SK-N-SH (cell line): ENCODE results near the gene PDCL2. TPM values are rescaled to one million over a fixed set of nuclear protein-coding genes. Genes with fewer than 3 reads are reported as not detected.

ENCODE experiments used
- CTCF ChIA-PET: fragments of 300-600, 350-600 bp; formaldehyde crosslinking; extraction: SDS; loops from one replicate; lab custom pipeline; 2021; lab: Yijun Ruan, JAX
- POLR2A ChIA-PET: fragments of 350-600 bp; sonication (Branson Sonifier 250); formaldehyde crosslinking; extraction: SDS; loops from one replicate; lab custom pipeline; 2020; ENCODE audit warnings: antibody characterized with exemption, inconsistent platforms; lab: Yijun Ruan, JAX
- DNase-seq: peaks from one replicate; pipeline ENCODE4 v3.0.0; 2012
- H2AFZ ChIP-seq: fragments of 200-600 bp; sonication (generic); 2 replicates; pipeline ENCODE4 v1.8.1; 2016; ENCODE audit warnings: antibody characterized with exemption, mild to moderate bottlenecking, low read depth
- H3F3A ChIP-seq: fragments of 200-600 bp; sonication (generic); replicated peaks from 2 replicates; pipeline ENCODE3; 2016; ENCODE audit warnings: antibody characterized with exemption, mild to moderate bottlenecking; ENCODE audit not compliant: insufficient read depth
- H3K27ac ChIP-seq, 2 experiments: fragments of 200-500 bp in 1 of 2; fragments of 200-600 bp in 1 of 2; sonication (Bioruptor generic) in 1 of 2; sonication (generic), shearing (Covaris generic) in 1 of 2; 2 replicates each; pipeline versions ENCODE4 v1.5.1 to v1.6.1; 2014 to 2016; ENCODE audit warnings: low read depth in 2 of 2, inconsistent platforms in 1 of 2, low read length in 1 of 2, mild to moderate bottlenecking in 1 of 2, mixed read lengths in 1 of 2
- H3K27me3 ChIP-seq: fragments of 200-600 bp; sonication (generic), shearing (Covaris generic); 2 replicates; pipeline ENCODE4 v1.6.1; 2016; ENCODE audit warnings: mixed run types; ENCODE audit not compliant: insufficient read depth
- H3K36me3 ChIP-seq, 2 experiments: fragments of 200-500 bp in 1 of 2; fragments of 200-600 bp in 1 of 2; sonication (Bioruptor generic) in 1 of 2; sonication (generic) in 1 of 2; replicated peaks in 1 of 2; 2 replicates each; pipeline versions ENCODE3 to v1.5.1; 2014 to 2016; ENCODE audit warnings: low read length in 1 of 2, mild to moderate bottlenecking in 1 of 2; ENCODE audit not compliant: insufficient read depth in 2 of 2, control insufficient read depth in 1 of 2
- H3K4me1 ChIP-seq, 2 experiments: fragments of 200-500 bp in 1 of 2; fragments of 200-600 bp in 1 of 2; sonication (Bioruptor generic) in 1 of 2; sonication (generic), shearing (Covaris generic) in 1 of 2; 2 replicates each; pipeline versions ENCODE4 v1.5.1 to v1.6.1; 2014 to 2016; ENCODE audit warnings: low read depth in 1 of 2, low read length in 1 of 2, mixed run types in 1 of 2; ENCODE audit not compliant: insufficient read depth in 2 of 2, control insufficient read depth in 1 of 2
- H3K4me2 ChIP-seq: fragments of 200-600 bp; sonication (generic), shearing (Covaris generic); 2 replicates; pipeline ENCODE4 v1.6.1; 2017; ENCODE audit warnings: mixed run types
- H3K4me3 ChIP-seq, 2 experiments: fragments of 200-500 bp in 1 of 2; fragments of 200-600 bp in 1 of 2; sonication (Bioruptor generic) in 1 of 2; sonication (generic), shearing (Covaris generic) in 1 of 2; 2 replicates each; pipeline versions ENCODE4 v1.5.1 to v1.8.1; 2014 to 2016; ENCODE audit warnings: low read depth in 2 of 2, inconsistent platforms in 1 of 2, low read length in 1 of 2, mild to moderate bottlenecking in 1 of 2, mixed read lengths in 1 of 2, moderate library complexity in 1 of 2
- H3K79me2 ChIP-seq: fragments of 200-600 bp; sonication (generic); 2 replicates; pipeline ENCODE4 v1.8.1; 2017; ENCODE audit warnings: mild to moderate bottlenecking; ENCODE audit not compliant: insufficient read depth
- H3K9ac ChIP-seq: fragments of 200-600 bp; sonication (generic); 2 replicates; pipeline ENCODE4 v1.6.1; 2017; ENCODE audit warnings: mixed run types
- H3K9me2 ChIP-seq: fragments of 200-600 bp; sonication (generic); 2 replicates; pipeline ENCODE4 v1.6.1; 2017; ENCODE audit warnings: mixed run types
- H3K9me3 ChIP-seq: fragments of 200-600 bp; sonication (generic); 2 replicates; pipeline ENCODE4 v1.6.1; 2017; ENCODE audit warnings: mixed run types, mild to moderate bottlenecking, moderate library complexity
- H4K20me1 ChIP-seq: fragments of 200-600 bp; sonication (generic); 2 replicates; pipeline ENCODE4 v1.6.1; 2017; ENCODE audit warnings: mild to moderate bottlenecking, mixed run types; ENCODE audit not compliant: insufficient read depth
- CHD2 ChIP-seq: fragments of 150-350 bp; IDR thresholded peaks from 2 replicates; pipeline ENCODE4 v1.6.1; 2018; ENCODE audit warnings: low read length; ENCODE audit not compliant: partially characterized antibody
- EZH2phosphoT487 ChIP-seq: fragments of 200-600 bp; sonication (generic); IDR thresholded peaks from 2 replicates; pipeline ENCODE4 v1.6.1; 2017; ENCODE audit warnings: low read depth, mixed run types, mild to moderate bottlenecking, antibody characterized with exemption, moderate library complexity, borderline replicate concordance
- FOXJ3 ChIP-seq: sonication (generic); formaldehyde crosslinking; IDR thresholded peaks from 2 replicates; pipeline ENCODE4 v1.5.1; 2020; ENCODE audit warnings: mild to moderate bottlenecking, missing genetic modification reagents
- FOXM1 ChIP-seq: IDR thresholded peaks from 2 replicates; pipeline ENCODE4 v1.4.0; 2012; ENCODE audit warnings: low read depth, mild to moderate bottlenecking
- GATA2 ChIP-seq: sonication (generic); formaldehyde crosslinking; IDR thresholded peaks from 2 replicates; pipeline ENCODE4 v1.5.0; 2020; ENCODE audit warnings: mild to moderate bottlenecking, missing genetic modification reagents
- JUND ChIP-seq: IDR thresholded peaks from 2 replicates; pipeline ENCODE4 v1.4.0; 2012
- MXI1 ChIP-seq: IDR thresholded peaks from 2 replicates; pipeline ENCODE4 v1.6.1; 2012; ENCODE audit warnings: mild to moderate bottlenecking, low read depth, low read length, improper control_type of control experiment
- NRF1 ChIP-seq: IDR thresholded peaks from 2 replicates; pipeline ENCODE4 v1.6.1; 2012; ENCODE audit warnings: low read depth, mild to moderate bottlenecking, low read length
- POLR2AphosphoS5 ChIP-seq: IDR thresholded peaks from 2 replicates; pipeline ENCODE4 v1.6.1; 2012; ENCODE audit warnings: low read depth, low read length
- RAD21 ChIP-seq: IDR thresholded peaks from 2 replicates; pipeline ENCODE4 v1.6.1; 2012; ENCODE audit warnings: mild to moderate bottlenecking, low read length
- RCOR1 ChIP-seq: fragments of 150-350 bp; IDR thresholded peaks from 2 replicates; pipeline ENCODE4 v1.6.1; 2017; ENCODE audit warnings: antibody characterized with exemption, low read length
- RFX5 ChIP-seq: IDR thresholded peaks from 2 replicates; pipeline ENCODE4 v1.6.1; 2012; ENCODE audit warnings: mild to moderate bottlenecking, improper control_type of control experiment, low read length
- RXRA ChIP-seq: IDR thresholded peaks from 2 replicates; pipeline ENCODE4 v1.4.0; 2012; ENCODE audit warnings: low read depth, mild to moderate bottlenecking, borderline replicate concordance
- SIN3A ChIP-seq: IDR thresholded peaks from 2 replicates; pipeline ENCODE4 v1.6.1; 2012; ENCODE audit warnings: low read depth, mild to moderate bottlenecking, low read length, moderate library complexity, borderline replicate concordance
- WGBS: methylation state at CpG from one replicate; pipeline ENCODE4 v1.1.6; 2017; ENCODE audit warnings: low lambda C conversion rate; 5-methylcytosine and 5-hydroxymethylcytosine counted together
- polyA plus RNA-seq, 3 experiments: library from polyadenylated mRNA; depleted of rRNA; stranded (reverse); fragments of >200 nt; gene quantifications; 2 replicates each; pipeline ENCODE4 v1.2.3, GENCODE V29; 2012
- TF ChIP-seq, protein P1 (sequence below): fragments of 150-350 bp; IDR thresholded peaks from 2 replicates; pipeline ENCODE4 v1.6.1; 2017; ENCODE audit warnings: antibody characterized with exemption, low read length, low read depth, borderline replicate concordance
- TF ChIP-seq, protein P2 (sequence below): IDR thresholded peaks from 2 replicates; pipeline ENCODE4; 2012
- TF ChIP-seq, protein P3 (sequence below): IDR thresholded peaks from 2 replicates; pipeline ENCODE4 v1.4.0; 2012; ENCODE audit warnings: low read depth, borderline replicate concordance
- TF ChIP-seq, protein P4 (sequence below): IDR thresholded peaks from 2 replicates; pipeline ENCODE4 v1.4.0; 2012; ENCODE audit warnings: low read depth

Gene PDCL2
- polyA plus RNA-seq, 1 of the 3 experiments (the other 2 are of a cell fraction) = not detected

DNA sequence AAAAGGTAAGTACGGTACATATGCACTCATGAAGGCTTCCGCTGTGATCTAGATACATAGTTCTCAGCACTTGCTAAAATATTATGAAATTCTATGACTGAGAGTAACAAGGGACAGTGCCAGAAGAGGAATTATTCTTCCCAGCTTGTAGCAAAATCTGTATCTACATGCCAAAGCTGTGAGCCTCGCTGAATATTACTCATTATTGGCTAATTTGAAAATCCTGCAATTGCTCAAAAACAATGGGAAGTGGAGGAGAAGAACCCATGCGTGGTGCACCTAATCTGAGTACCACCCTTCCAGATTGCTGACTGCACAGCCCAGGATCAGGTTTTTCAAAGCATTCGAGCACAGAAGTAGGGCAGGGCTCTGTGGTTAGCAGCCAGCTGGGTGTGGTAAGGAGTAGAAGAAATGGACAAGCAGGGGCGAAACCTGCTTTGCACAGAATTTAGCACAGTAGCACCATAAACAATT lies 17.4 kb upstream of the PDCL2 start:
- no peak overlapping the region for H3K9ac ChIP-seq
- H4K20me1 ChIP-seq = no peaks in the 10 kb centered on the region
- no peak overlapping the region for H3K27ac ChIP-seq
- no peaks in the 10 kb centered on the region for H3K9me3 ChIP-seq
- no peaks in the 10 kb centered on the region for H3F3A ChIP-seq
- no peak overlapping the region; a peak in 1 of 4 replicates for H3K4me3 ChIP-seq
- H3K9me2 ChIP-seq = no peaks in the 10 kb centered on the region
- DNase-seq = no peak
- ChIA-PET CTCF (no interaction called here), POLR2A (no interaction called here)
- no peaks in the 10 kb centered on the region for H3K36me3 ChIP-seq
- H3K27me3 ChIP-seq = no peaks in the 10 kb centered on the region
- 78% methylated on average over 6 of the region's 6 CpGs for WGBS
- no peaks in the 10 kb centered on the region; a peak in 1 of 4 replicates for H3K4me1 ChIP-seq
- H3K4me2 ChIP-seq = no peak overlapping the region; the same call in 1 of the 2 replicates
- H3K79me2 ChIP-seq = no peaks in the 10 kb centered on the region
- TF ChIP-seq, protein P1, sequence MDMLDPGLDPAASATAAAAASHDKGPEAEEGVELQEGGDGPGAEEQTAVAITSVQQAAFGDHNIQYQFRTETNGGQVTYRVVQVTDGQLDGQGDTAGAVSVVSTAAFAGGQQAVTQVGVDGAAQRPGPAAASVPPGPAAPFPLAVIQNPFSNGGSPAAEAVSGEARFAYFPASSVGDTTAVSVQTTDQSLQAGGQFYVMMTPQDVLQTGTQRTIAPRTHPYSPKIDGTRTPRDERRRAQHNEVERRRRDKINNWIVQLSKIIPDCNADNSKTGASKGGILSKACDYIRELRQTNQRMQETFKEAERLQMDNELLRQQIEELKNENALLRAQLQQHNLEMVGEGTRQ = no peak
- TF ChIP-seq RXRA (no peak), RCOR1 (no peak), EZH2phosphoT487 (no peak), NRF1 (no peak), JUND (no peak), FOXJ3 (CRISPR knock-in tag) (no peak), RFX5 (no peak), SIN3A (no peak), CHD2 (no peak), POLR2AphosphoS5 (no peak)
- TF ChIP-seq, protein P2, sequence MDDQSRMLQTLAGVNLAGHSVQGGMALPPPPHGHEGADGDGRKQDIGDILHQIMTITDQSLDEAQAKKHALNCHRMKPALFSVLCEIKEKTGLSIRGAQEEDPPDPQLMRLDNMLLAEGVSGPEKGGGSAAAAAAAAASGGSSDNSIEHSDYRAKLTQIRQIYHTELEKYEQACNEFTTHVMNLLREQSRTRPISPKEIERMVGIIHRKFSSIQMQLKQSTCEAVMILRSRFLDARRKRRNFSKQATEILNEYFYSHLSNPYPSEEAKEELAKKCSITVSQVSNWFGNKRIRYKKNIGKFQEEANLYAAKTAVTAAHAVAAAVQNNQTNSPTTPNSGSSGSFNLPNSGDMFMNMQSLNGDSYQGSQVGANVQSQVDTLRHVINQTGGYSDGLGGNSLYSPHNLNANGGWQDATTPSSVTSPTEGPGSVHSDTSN = no peak
- TF ChIP-seq, protein P3, sequence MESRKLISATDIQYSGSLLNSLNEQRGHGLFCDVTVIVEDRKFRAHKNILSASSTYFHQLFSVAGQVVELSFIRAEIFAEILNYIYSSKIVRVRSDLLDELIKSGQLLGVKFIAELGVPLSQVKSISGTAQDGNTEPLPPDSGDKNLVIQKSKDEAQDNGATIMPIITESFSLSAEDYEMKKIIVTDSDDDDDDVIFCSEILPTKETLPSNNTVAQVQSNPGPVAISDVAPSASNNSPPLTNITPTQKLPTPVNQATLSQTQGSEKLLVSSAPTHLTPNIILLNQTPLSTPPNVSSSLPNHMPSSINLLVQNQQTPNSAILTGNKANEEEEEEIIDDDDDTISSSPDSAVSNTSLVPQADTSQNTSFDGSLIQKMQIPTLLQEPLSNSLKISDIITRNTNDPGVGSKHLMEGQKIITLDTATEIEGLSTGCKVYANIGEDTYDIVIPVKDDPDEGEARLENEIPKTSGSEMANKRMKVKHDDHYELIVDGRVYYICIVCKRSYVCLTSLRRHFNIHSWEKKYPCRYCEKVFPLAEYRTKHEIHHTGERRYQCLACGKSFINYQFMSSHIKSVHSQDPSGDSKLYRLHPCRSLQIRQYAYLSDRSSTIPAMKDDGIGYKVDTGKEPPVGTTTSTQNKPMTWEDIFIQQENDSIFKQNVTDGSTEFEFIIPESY = no peak
- TF ChIP-seq, protein P4, sequence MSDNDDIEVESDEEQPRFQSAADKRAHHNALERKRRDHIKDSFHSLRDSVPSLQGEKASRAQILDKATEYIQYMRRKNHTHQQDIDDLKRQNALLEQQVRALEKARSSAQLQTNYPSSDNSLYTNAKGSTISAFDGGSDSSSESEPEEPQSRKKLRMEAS = no peak
- H2AFZ ChIP-seq = no peak overlapping the region; the same call in 1 of the 2 replicates

DNA sequence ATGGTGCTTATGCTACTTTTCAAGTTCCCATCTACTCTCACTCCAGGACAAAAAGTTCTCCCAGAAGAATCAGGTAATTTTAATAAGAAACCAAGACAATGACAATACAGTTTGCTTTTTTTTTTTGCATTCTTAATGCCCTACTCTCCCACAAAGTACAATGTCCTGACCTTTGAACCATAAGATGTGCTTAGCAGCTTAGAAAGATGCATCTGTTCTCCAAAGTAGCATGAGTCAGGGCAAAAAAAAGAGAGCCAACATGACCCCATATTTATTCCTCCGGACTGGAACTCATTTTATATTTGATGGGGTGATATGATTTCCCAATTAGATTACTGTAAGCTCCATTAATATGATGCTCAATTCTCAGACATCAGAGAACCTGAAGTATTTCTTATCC lies 16.5 kb upstream of the PDCL2 start:
- no peak overlapping the region for H3K4me2 ChIP-seq
- TF ChIP-seq RAD21 (no peak), FOXM1 (no peak), GATA2 (no peak), MXI1 (no peak)
- TF ChIP-seq, protein P3 = no peak
- H3K79me2 ChIP-seq = no peaks in the 10 kb centered on the region
- no peaks in the 10 kb centered on the region for H3F3A ChIP-seq
- H4K20me1 ChIP-seq = no peaks in the 10 kb centered on the region
- H3K36me3 ChIP-seq = no peaks in the 10 kb centered on the region
- no peak for DNase-seq
- no peak overlapping the region for H3K27ac ChIP-seq
- H3K27me3 ChIP-seq = no peaks in the 10 kb centered on the region
- no peaks in the 10 kb centered on the region; a peak in 1 of 4 replicates for H3K4me1 ChIP-seq
- no peak overlapping the region for H3K9ac ChIP-seq
- H2AFZ ChIP-seq = no peak overlapping the region
- 13% methylated on average over 1 of the region's 1 CpG for WGBS
- ChIA-PET CTCF (interaction anchor here (0.7 kb wide), 1 partner anchor 54 kb away, joined by 3 read pairs; no protein-coding TSS in a partner anchor), POLR2A (no interaction called here)
- no peak overlapping the region for H3K4me3 ChIP-seq
- H3K9me3 ChIP-seq = no peaks in the 10 kb centered on the region
- no peaks in the 10 kb centered on the region for H3K9me2 ChIP-seq
